Measurements from ENCODE around the gene KRTAP5-11.

DNA sequence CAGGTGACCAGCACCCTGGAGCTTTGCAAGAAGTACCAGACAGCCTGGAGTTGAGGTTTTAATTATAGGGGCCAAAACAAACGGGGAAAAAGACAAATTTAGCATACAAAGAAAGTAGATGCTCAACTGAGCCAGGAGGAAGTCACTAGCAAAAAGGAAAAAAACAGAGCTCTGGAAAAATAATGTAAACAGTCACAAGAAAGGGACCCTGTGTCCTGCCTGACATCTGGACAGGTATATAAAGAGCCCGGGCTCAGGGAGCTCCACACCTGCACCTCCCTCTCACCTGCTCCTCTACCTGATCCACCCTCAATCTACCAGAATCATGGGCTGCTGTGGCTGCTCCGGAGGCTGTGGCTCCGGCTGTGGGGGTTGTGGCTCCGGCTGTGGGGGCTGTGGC lies 17.4 kb downstream of the KRTAP5-11 start, which contains the start of gene KRTAP5-10:
- TF ChIP-seq GATA2 (IDR thresholded peaks at IDR 0.05; ENCODE audit: low read depth, low read length) (no peak), GATA3 (IDR thresholded peaks at IDR 0.05; ENCODE audit: low read depth, low read length) (no peak)

Measured in SH-SY5Y (cell line).